Cerebellar cortex (tissue), 1 donor: ENCODE data around the gene TFF3.

ENCODE experiments used
- DNase-seq: peaks from one replicate; pipeline ENCODE4 v3.0.0-alpha.2; 2015; ENCODE audit warnings: low spot score

TFF3 gene, protein sequence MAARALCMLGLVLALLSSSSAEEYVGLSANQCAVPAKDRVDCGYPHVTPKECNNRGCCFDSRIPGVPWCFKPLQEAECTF

DNA sequence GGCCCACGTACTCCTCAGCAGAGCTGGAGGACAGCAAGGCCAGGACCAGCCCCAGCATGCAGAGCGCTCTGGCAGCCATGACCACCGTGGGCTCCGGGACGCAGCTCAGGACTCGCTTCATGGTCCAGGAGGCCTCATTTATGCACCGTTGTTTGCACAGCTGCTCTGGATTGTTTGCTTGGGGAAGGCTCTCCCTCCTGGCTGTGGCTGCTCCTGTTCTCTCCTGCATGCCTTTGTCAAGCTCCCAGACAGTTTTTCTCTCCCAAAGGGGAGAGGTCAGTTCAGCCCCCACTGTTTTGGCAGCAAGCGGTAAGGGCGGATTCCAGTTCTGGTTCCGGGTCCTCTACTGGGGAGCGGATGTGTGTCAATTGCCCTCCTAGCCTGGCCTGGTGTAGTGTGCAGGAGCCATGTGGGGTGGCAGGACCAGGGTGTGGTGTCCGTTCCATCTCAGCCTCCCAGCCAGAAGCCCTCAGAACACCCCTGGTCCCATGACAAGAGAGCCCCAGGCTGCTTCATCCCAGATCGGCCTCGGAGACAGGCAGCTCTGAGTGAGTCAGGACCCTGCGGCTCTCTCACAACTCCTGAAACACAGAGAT, at the start of gene TFF3:
Gene TFF3 (minus strand): TSS at position 114 of the 596 bp plus-strand sequence. CDS start 35 bp downstream, at position 79.
- no peak for DNase-seq

DNA sequence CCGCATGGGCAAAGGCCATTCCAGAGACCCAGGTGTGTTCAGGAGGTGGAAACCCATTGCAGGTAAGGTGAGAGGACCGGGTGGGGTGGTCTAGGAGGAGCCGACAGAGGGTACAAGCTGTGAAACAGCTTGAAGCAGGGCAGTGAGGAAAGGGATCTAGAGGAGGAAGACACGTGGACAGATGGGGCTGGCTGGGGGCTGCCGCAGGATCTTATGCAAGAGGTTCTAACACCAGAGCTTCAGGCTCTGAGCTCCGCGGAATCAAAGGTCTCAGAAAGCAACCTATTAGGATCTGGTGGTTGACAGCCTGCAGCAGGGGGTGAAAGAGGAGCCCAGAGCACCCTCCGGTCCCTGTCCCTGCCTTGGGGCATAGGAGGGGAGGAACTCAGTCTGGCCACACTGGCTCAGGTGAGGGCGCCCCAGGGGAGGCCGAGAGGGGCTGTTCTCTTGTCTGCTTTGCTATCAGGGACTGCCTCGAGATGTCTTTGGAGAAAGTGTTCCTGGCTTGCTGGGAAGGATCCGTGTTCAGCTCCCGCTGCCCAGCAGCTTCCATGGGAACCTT, 49.2 kb upstream of the TFF3 start:
- DNase-seq, result no peak

DNA sequence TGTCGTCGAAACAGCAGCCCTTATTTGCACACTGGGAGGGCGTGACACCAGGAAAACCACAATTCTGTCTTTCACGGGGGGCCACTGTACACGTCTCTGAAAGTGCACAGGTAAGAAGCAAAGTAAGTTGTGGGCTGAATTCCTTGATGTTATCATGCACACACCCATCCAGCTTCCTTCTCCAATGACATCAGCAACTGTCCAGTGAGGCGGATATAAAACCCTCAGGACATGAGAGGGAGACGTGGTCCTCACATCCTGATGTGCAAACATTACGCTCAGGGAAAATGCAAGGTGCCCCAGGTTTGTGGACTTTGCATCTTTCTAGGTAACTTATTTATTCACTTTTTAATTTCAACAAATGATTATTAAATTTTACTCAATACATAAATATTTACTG, 48.1 kb upstream of the TFF3 start:
- DNase-seq, result no peak

DNA sequence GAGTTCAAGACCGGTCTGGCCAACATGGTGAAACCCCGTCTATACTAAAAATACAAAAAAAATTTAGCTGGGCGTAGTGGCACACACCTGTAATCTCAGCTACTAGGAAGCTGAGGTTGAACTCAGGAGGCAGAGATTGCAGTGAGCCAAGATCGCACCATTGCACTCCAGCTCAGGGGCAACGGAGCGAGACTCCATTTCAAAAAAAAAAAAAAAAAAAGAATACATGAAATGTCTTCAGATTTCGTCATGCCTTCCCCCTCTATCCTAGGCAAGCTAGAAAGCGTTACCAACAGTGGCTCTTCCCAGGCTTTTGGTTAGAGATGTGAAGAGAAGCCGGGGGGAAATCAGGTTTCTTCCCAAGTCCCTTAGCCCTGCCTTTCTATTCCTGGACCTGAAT, 47.5 kb upstream of the TFF3 start:
- no peak for DNase-seq

DNA sequence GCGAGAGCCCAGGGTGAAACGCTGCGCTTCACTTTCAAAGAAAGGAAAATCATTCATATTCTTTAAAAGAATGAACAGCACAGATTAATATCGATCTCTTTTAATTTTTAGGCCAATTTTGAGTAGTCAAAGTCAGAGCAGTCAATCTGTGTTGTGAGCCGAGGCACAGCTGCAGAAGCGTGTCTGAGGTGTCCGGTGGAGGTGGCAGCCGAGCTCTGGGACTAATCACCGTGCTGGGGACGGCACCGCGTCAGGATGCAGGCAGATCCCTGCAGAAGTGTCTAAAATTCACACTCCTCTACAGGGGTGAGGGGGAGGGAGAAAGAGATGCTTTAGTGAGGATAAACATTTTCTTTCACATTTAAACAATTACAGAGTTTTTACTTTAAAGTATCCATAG, 47.0 kb upstream of the TFF3 start:
- DNase-seq, result no peak

DNA sequence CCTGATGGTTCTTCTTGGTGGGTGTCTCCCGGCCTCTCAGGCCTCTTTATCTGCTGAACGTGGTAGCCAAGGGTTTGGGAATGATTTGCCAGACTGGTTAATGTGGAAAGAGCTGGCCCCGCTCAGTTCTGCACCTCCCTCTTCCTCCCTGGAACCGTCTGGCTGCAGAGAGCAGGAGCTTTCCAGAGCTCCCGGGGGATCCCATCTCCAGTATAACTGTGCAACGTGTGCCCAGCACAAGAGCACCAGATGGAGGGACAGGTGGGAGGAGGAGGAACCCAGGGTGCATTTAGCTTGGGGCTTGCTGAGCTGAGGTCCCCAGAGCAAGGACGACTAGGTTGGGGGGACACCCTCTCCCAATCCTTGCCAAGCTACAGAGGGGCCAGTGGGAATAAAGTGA, 46.1 kb upstream of the TFF3 start:
- DNase-seq, result no peak

DNA sequence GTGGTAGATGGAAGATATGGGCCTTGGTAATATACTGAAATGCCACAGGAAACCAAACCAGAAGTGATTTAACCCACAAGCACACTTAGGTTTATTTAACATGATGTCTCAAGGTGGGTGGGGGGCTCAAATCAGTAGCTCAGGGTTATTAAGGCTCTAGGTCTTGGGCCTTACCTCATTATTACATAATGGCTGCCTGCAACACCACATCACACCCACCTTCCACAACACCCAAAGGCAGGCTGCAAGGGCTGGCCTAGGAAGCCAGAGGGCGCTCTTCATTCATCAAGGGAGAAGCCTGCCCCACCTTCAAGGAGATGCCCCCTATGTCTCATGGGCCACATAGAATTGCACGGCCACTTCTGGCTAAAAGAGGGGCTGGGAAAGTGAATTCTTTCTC, 45.1 kb upstream of the TFF3 start:
- no peak for DNase-seq

DNA sequence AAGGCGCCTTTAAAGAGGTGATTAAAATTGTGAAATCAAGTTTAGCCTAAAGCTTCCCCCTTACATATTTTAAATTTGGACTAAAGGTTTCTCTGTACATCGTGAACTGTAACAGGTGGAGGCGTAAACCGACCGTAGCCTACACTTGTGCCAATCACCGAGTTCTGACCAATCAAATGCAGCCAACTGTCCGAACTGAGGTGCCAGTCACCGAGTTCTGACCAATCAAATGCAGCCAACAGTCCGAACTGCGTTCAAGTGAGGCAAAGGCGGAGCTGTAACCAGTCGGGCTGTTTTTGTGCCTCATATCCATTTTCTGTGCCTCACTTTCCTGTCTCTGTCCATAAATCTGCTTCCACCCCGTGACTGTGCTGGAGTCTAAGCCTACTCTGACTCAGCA, 43.7 kb upstream of the TFF3 start:
- no peak for DNase-seq

DNA sequence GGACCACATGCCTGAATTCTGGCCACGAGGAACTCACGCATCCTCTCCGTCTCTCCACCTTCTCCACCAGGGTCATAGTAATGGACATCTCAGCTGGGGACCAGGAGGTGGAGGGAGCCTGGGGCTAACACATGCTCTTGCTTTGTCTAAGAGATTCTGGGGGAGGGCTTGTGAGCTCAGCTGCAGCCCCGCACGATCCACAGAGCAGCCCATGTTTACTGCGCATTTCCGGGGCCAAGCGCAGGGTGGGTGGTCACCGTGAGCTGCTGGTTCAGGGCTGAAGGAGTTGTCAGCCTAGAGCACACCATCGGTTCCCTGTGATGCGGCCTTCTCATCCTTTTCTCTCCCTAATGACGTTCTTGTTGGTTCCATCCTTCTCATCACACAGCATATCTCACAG, 43.1 kb upstream of the TFF3 start:
- DNase-seq, result no peak

DNA sequence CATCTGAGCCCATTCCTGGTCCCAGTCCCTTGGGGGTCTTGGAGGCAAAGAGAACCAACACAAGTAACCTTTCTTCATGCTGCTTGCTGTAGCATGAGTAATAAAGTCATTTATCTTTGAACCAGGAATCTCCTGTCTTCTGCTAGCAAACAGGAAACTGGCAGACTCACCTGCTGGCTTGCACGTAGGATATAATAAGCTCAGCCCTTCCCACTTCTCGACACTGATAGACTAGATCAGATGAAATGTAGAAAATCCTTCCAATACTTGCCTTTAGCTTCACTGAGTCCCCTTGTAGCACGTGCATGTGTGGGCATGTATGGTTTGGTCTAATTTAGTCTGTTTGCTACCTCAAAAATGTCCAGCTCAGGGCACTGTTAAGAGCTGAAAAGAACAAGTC, 42.1 kb upstream of the TFF3 start:
- DNase-seq, result no peak

DNA sequence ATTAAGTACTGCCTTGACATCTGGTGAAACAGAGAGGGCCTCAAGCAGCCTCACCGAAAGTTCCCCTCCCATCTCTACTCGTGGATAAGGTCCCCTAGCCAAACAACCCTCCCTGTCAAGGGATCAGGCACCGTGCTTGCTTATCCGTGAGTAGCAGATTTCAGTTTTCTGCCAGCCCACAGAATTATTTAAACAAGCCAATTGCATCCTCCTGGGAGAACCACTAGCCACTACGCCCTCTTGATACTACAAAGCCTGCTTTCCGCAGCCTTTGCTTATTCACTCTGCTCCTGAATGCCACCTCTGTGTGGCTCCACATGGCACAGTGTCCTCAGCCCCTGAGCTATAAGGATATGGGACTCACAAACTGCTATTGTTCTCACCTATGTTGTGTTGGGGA, 41.4 kb upstream of the TFF3 start:
- no peak for DNase-seq

DNA sequence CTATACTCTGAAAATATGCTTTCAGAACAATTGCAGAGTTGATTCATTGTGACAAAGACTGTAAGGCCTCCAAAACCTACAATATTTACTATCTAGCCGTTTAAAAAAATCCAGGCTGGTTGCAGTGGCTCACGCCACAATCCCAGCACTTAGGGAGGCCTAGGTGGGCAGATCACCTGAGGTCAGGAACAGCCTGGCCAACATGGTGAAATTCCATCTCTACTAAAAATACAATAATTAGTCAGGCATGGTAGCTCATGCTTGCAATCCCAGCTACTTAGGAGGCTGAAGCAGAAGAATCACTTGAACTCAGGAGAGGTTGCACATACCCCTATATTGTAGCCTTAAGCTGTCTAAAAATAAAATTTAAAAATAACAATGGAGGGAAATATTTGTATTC, 40.8 kb upstream of the TFF3 start:
- no peak for DNase-seq

DNA sequence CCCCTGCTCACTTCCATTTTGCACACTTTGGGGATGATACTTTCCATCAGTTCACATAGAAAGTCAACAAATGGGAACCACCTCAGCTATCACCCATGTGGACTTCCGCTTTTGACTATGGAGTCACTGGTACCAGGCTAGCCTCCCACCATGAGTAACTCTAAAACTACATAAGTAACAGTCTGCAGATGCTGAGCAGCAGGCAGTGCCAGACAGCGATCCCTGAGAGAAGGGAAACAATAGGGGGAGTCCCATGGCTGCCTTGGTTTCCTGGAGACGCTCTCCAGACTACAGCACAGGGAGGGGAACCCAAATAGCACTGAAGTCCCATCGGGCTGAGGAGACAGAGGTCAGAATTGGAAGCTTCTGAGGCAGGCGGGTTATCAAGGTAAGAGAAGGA, 38.4 kb upstream of the TFF3 start:
- no peak for DNase-seq

DNA sequence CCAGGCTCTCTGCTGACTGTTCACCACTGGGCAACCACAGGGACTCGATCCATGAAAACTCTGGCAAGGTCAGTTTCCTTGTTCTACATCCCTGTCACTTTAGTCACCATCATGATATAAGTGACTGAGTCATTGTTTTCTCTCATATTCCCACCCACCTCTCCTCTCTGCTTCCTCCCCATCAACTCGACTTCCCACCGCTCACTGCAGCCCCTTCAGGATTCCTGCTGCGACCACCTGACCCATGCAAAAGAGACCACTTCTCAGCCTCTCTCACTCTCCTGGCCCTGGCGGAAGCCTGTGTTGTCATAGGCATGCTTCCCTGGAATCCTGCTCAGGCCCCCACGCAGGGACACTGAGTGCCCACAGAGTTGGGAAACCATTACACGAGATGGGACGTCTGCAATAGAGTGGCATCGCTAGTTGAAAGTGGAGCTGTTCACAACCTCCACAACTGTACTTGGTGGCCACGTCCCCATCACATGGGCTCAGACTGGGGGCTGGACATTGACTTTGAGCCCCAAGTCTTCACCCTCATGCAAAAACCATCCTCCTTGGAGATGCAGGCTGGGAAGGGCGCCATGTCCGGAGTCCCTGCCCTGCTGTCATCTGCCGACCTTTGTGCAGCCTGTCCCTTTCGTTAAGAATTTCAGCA, 37.4 kb upstream of the TFF3 start:
- DNase-seq, result no peak

DNA sequence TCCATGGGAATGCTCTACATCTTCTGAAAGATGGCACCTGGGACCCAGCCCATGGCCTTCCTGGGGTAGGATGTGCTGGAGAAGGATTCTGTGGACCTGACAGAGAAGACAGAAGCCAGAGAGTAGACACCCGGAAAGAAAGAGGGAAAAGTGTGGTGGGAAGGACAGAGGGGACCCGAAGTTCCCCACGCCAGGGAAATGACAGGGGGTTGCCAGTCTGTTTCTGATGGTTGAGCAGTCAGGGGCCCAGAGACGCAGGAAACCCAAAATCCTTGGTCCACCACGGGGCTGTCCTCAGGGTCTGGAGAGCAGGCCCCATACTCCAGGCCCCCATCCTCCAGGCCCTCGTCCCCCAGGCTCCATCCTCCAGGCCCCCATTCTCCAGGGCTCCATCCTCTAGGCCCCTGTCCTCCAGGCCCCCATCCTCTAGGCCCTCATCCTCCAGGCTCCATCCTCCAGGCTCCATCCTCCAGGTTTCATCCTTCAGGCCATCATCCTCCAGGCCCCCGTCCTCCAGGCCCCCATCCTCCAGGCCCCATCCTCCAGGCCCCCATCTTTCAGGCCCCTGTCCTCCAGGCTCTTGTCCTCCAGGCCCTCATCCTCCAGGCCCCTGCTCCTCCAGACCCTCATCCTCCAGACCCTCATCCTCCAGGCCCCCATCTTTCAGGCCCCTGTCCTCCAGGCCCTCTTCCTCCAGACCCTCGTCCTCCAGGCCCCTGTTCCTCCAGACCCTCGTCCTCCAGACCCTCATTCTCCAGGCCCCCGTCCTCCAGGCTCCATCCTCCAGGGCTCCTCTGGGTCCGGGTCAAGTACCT, 36.6 kb upstream of the TFF3 start:
- DNase-seq, result no peak

DNA sequence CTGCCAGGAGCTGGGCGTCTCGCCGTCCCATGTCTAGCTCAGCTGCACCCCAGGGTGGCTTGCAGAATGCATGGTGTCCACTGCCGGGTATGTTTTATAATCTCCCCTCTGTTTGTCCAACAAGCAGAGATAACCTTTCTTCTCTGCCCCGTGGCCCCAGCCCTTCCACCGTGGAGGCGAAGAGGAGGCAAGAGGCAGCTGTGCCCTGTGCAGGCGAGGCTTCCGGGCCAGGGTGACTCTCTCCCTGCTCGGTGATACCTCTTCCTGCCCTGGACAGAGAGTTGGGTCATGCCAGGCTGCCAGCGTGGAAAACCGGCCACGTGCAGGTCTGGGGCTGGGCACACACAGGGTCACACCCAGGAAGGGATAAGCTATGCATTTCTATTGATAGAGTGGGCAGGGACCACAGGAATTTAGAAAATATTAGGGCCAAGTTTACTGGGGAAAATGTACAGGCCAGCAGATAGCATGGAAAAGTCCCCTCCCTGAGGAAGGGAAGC, 35.8 kb upstream of the TFF3 start, which contains the start of gene TFF2:
Gene TFF2 (minus strand): TSS at position 68 of the 500 bp plus-strand sequence. CDS start 37 bp downstream, at position 31.
- no peak for DNase-seq

DNA sequence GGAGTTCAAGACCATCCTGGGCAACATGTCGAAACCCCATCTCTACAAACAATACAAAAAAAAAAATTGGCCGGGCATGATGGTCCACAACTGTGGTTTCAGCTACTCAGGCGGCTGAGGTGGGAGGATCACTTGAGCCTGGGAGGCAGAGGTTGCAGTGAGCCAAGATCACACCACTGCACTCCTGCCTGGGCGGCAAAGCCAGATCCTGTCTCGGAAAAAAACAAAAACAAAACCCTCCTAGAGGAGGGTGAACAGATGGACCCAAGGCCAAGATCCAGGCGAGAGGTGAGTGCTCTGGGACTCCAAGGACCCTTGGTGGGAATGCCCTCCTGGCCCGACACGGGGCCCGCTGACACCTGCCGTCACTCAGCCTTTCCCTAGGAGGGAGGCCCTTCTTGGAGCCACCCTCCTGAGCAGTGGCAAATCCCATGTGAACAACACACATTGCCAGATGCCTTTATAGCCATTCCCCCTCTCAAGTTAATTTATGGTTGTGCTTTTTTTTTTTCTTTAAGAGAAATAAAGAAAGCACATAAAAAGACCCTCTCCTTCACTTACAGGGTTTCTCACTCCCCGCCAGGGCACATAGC, 35.2 kb upstream of the TFF3 start:
- DNase-seq, result no peak

DNA sequence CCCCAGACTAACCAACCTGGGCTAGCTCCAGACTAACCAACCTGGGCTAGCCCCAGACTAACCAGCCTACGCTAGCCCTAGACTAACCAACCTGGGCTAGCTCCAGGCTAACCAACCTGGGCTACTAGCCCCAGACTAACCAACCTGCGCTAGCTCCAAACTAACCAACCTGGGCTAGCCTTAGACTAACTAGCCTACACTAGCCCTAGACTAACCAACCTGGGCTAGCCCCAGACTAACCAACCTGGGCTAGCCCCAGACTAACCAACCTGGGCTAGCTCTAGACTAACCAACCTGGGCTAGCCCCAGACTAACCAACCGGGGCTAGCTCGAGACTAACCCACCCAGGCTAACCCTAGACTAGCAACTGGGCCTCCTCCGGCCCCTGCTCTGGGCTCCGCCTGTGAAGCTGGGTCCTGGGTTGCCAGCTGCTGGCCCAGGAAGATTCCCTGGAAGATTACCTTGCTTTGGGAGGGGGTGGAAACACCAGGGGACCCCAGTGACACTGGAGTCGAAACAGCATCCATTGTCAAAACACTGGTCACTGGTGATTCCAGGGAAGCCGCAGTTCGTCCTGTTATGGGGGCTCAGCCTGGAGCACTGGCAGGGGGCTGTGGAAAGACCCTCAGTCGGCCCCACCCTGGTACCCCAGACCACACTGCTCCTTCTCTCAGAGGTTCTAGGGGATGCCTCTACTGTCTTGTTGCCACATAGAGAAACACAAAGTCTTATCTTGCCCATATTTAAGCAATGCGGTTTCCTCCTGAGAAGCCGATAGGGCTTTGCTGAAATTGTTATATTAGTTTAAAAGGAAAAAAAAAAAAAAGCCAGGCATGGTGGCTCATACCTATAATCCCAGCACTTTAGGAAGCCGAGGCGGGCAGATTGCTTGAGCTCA, 34.5 kb upstream of the TFF3 start:
- no peak for DNase-seq

DNA sequence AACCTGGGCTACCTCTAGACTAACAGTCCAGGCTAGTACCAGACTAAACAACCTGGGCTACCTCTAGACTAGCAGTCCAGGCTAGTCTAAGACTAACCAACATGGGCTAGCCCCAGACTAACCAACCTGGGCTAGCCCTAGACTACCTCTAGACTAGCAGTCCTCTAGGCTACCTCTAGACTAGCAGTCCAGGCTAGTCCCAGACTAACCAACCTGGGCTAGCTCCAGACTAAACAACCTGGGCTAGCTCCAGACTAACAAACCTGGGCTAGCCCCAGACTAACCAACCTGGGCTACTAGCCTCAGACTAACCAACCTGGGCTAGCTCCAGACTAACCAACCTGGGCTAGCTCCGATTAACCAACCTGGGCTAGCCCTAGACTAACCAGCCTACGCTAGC, 33.6 kb upstream of the TFF3 start:
- DNase-seq, result no peak

DNA sequence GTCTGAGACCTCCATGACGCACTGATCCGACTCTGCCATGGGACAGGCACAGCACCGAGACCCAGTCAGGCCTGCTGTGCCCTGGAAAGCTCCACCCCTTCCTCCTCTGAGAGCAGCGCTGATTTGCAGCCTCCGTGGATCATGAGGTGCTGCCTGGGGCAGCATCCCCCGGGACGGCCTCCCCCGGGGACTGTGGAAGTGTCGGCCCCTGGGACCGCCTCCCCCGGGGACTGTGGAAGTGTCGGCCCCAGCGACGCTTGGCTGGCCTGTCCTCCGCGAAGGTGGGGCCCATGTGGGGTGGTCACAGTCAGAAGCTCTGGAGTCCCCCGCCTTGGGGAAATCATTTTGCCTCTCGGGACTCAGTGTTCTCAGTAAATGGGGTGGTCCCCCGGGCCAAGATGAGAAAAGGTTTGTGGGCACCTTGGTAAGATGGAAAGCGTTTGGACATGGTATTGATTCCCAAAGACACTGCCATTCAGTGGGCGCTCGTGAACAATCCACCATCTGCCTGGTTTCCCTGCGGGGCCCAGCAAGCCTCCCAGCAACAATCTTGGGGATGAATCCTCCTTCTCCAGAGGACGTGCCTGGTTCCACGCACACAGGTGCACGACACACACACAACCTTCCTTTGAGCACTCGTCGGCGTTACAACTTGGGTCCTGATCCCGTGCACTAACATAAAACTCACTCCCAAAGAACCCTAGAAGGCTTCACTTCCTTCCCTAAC, 32.6 kb upstream of the TFF3 start:
- no peak for DNase-seq
